Activated B cell treated with CpG ODN at 0.5 μM for 24 hours (primary cell): ENCODE results near the gene PPM1B. TPM values are rescaled to one million over a fixed set of nuclear protein-coding genes. Genes with fewer than 3 reads are reported as not detected.

Experiments used
- ATAC-seq: fragments of 200-7000 bp; cut with Tn5 transposase; one replicate; pipeline ENCODE4 v1.10.0; 2021; ENCODE audit warnings: low read depth, mild to moderate bottlenecking, moderate library complexity
- CTCF ChIA-PET: fragments of 350-600 bp; sonication (Branson Sonifier 250); formaldehyde crosslinking; loops from one replicate; lab custom pipeline; 2021; ENCODE audit warnings: antibody characterized with exemption; lab: Charles Lee
- POLR2A ChIA-PET: fragments of 350-600 bp; sonication (Branson Sonifier 250); formaldehyde crosslinking; loops from one replicate; lab custom pipeline; 2021; ENCODE audit warnings: antibody characterized with exemption; lab: Charles Lee
- DNase-seq: peaks from one replicate; pipeline ENCODE4 v3.0.0; 2022
- H3K27ac Mint-ChIP-seq: one replicate; pipeline ENCODE4 v1.8.0; 2020; ENCODE audit warnings: mixed read lengths
- H3K27me3 Mint-ChIP-seq: one replicate; pipeline ENCODE4 v1.8.0; 2021; ENCODE audit warnings: mixed read lengths
- H3K36me3 Mint-ChIP-seq: one replicate; pipeline ENCODE4 v1.8.0; 2021; ENCODE audit warnings: low read depth, mixed read lengths
- H3K4me1 Mint-ChIP-seq: one replicate; pipeline ENCODE4 v1.8.0; 2021; ENCODE audit warnings: mixed read lengths
- H3K4me3 Mint-ChIP-seq: one replicate; pipeline ENCODE4 v1.8.0; 2020; ENCODE audit warnings: mild to moderate bottlenecking, mixed read lengths
- H3K9me3 Mint-ChIP-seq: one replicate; pipeline ENCODE4 v1.8.0; 2020; ENCODE audit warnings: mixed read lengths
- intact Hi-C: fragments of 100-400 bp; cut with micrococcal nuclease; formaldehyde crosslinking; loops from one replicate; pipeline ENCODE4 v1.15.1; 2024
- total RNA-seq: library from RNA; stranded (reverse); gene quantifications from 2 replicates; pipeline ENCODE4 v1.2.3, GENCODE V29; 2022
- TF ChIP-seq, protein P1 (sequence below): fragments of 200-600 bp; IDR thresholded peaks from one replicate; pipeline ENCODE4 v1.8.0; 2022; ENCODE audit warnings: antibody characterized with exemption, mild to moderate bottlenecking

PPM1B gene
- total RNA-seq, 1 donor from 2014 or later = 55.2 TPM

DNA sequence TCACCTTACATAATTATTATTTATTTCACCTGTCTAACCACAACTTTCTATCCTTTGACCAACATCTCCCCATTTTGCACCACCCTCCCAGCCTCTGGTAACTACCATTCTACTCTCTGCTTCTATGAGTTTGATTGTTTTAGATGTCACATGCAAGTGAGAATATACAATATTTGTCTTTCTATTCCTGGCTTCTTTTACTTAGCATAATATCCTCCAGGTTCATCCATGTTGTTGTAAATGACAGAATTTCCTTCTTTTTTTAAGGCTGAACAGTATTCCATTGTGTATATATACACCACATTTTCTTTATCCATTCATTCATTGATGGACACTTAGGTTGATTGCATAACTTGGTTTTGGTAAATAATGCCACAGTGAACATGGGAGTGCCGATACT is 24.0 kb downstream of the PPM1B start:
- peaks cover 32% of the 10 kb centered on the region for H3K36me3 Mint-ChIP-seq
- H3K27me3 Mint-ChIP-seq = no peaks in the 10 kb centered on the region
- ATAC-seq = no peak
- peaks cover 63% of the 10 kb centered on the region for H3K4me1 Mint-ChIP-seq
- DNase-seq = no peak
- ChIA-PET CTCF (no interaction called here), POLR2A (no interaction called here)
- TF ChIP-seq, protein P1, sequence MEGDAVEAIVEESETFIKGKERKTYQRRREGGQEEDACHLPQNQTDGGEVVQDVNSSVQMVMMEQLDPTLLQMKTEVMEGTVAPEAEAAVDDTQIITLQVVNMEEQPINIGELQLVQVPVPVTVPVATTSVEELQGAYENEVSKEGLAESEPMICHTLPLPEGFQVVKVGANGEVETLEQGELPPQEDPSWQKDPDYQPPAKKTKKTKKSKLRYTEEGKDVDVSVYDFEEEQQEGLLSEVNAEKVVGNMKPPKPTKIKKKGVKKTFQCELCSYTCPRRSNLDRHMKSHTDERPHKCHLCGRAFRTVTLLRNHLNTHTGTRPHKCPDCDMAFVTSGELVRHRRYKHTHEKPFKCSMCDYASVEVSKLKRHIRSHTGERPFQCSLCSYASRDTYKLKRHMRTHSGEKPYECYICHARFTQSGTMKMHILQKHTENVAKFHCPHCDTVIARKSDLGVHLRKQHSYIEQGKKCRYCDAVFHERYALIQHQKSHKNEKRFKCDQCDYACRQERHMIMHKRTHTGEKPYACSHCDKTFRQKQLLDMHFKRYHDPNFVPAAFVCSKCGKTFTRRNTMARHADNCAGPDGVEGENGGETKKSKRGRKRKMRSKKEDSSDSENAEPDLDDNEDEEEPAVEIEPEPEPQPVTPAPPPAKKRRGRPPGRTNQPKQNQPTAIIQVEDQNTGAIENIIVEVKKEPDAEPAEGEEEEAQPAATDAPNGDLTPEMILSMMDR = no peak
- intact Hi-C loops = no loop called here
- H3K27ac Mint-ChIP-seq = no peak overlapping the region
- H3K4me3 Mint-ChIP-seq = no peak overlapping the region
- no peaks in the 10 kb centered on the region for H3K9me3 Mint-ChIP-seq

DNA sequence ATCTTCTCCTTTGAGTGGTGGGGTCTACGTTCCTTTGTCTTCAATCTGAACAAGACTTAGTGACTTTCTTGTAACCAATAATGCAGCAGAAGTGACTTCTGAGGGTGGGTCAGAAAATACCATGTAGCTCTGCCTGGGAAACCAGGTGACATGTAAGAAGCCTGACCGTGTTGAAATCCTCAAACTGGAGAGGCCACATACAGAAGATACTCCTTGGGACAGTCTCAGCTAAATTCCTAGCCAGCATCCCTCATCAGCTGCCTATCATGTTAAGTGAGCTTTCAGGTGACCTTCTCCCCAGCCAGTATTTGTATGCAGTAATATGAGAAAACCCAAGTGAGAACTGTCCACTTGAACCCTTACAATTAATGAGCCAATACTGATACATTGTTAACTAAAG is 27.0 kb downstream of the PPM1B start:
- CTCF ChIA-PET = no interaction called here
- no peak overlapping the region for H3K27ac Mint-ChIP-seq

GRCh38 chr2:44197816-44198215 is 29.1 kb downstream of the PPM1B start:
- no peak for ATAC-seq
- no peaks in the 10 kb centered on the region for H3K27me3 Mint-ChIP-seq
- CTCF ChIA-PET = no interaction called here
- TF ChIP-seq, protein P1 = no peak
- H3K27ac Mint-ChIP-seq = no peak overlapping the region
- H3K4me1 Mint-ChIP-seq = peaks cover 21% of the 10 kb centered on the region
- no peak for DNase-seq
- intact Hi-C loops = no loop called here
- H3K9me3 Mint-ChIP-seq = no peaks in the 10 kb centered on the region
- no peak overlapping the region for H3K4me3 Mint-ChIP-seq
- peaks cover 46% of the 10 kb centered on the region for H3K36me3 Mint-ChIP-seq
- POLR2A ChIA-PET = no interaction called here

More for the DNA sequence above, 27.0 kb downstream of the PPM1B start:
- H3K4me1 Mint-ChIP-seq = peaks cover 38% of the 10 kb centered on the region
- no peaks in the 10 kb centered on the region for H3K9me3 Mint-ChIP-seq
- H3K27me3 Mint-ChIP-seq = no peaks in the 10 kb centered on the region
- DNase-seq = no peak
- ATAC-seq = no peak
- no peak overlapping the region for H3K4me3 Mint-ChIP-seq
- H3K36me3 Mint-ChIP-seq = peaks cover 37% of the 10 kb centered on the region
- TF ChIP-seq, protein P1 = no peak
- POLR2A ChIA-PET = no interaction called here
- intact Hi-C loops = no loop called here

DNA sequence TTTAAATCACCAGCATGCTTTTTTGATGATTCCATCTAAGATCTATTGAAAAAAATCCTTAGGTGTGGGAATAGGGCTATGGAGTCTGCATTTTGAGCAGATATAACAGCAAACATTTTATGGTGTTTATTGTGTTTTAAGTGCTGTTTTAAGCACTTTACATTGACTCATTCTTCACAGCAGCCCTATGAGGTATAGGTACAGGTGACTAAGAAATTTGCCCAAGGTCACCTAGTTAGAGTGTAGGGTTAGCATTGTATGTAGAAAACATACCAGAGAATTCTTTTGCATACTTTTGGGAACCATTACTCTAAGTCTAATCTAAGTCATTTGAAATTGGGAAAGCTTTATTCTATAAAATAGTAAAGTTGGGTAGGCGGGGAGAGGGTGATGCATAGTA is 31.3 kb downstream of the PPM1B start:
- H3K9me3 Mint-ChIP-seq = peaks cover 7% of the 10 kb centered on the region
- DNase-seq (no peak), ATAC-seq (no peak)
- TF ChIP-seq, protein P1 = no peak
- H3K27ac Mint-ChIP-seq = no peak overlapping the region
- peaks cover 25% of the 10 kb centered on the region for H3K4me1 Mint-ChIP-seq
- ChIA-PET POLR2A (no interaction called here), CTCF (no interaction called here)
- no peaks in the 10 kb centered on the region for H3K27me3 Mint-ChIP-seq
- peaks cover 53% of the 10 kb centered on the region for H3K36me3 Mint-ChIP-seq
- no peak overlapping the region for H3K4me3 Mint-ChIP-seq
- intact Hi-C loops = no loop called here

DNA sequence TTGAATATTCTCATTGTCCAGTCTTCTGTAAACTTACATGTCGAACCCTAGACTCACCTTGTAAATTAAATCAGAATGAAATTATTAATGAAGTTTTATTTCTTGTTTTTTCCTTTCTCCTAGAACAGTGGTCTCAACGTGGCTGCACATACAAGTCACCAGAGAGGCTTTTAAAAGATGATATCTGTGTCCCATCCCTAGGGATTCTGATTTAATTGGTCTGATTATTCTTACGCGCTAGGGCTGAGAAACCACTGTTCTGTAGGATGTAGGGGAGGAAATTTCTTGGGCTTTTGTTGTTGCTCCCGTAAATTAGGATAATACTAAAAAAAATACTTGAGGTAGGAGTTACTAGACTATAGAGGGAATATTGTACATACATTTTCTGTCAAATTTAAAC is 32.1 kb downstream of the PPM1B start:
- ChIA-PET CTCF (no interaction called here), POLR2A (no interaction called here)
- Mint-ChIP-seq H3K4me1 (peaks cover 26% of the 10 kb centered on the region), H3K9me3 (peaks cover 7% of the 10 kb centered on the region), H3K27ac (no peak overlapping the region), H3K36me3 (peaks cover 49% of the 10 kb centered on the region), H3K4me3 (no peak overlapping the region), H3K27me3 (no peaks in the 10 kb centered on the region)
- TF ChIP-seq, protein P1 = no peak
- DNase-seq (no peak), ATAC-seq (no peak)
- intact Hi-C loops = no loop called here
